Measurements from ENCODE around the gene IGFBP2.

- TF ChIP-seq CTCF (IDR thresholded peaks at IDR 0.05; ENCODE audit: low read depth, low read length) (no peak), EZH2phosphoT487 (IDR thresholded peaks at IDR 0.05; ENCODE audit: low read depth) (no peak)
Measured at GRCh38 chr2:216653093-216653799, 20.0 kb downstream of the IGFBP2 start.
